ENCODE data around the gene TNFAIP3. TPM values are rescaled to one million over a fixed set of nuclear protein-coding genes. Genes with fewer than 3 reads are reported as not detected.

TNFAIP3 gene
- total and polyA plus RNA-seq, 2 of the 4 experiments (the other 2 are of a cell fraction), result 5.0 to 14.2 TPM

- no peaks in the 10 kb centered on the region for H3K9me3 ChIP-seq (ENCODE audit: control insufficient read depth, insufficient read depth, low read length)
- no TSS peak for BruUV-seq (replicated peaks)
- no peak for ATAC-seq (ENCODE audit: low read depth)
- dilution Hi-C loops (cut with HindIII; ENCODE audit: low sequenced_read_pairs, unreplicated experiment) (no loop called here), in situ Hi-C loops (cut with MboI; ENCODE audit: low sequenced_read_pairs) (loop anchor here (5.0 kb wide), 1 partner anchor 68 kb away; no protein-coding TSS in a partner anchor), intact Hi-C loops (cut with micrococcal nuclease) (loop anchor here (5.0 kb wide), 1 partner anchor 147 kb away; no protein-coding TSS in a partner anchor)
- 98% methylated on average over 5 of the region's 11 CpGs; no CpG with 5 or more reads in 1 of the 2 experiments for WGBS, 2 experiments (ENCODE audit: extremely low coverage in 2 of 2, insufficient read length in 1 of 2)
- H4K5ac ChIP-seq (ENCODE audit: low read depth, low read length), result no peak overlapping the region
- CTCF ChIA-PET, result interaction anchor here (0.5 to 1.5 kb wide), 3 partner anchors 25 to 170 kb away, joined by 3 to 4 read pairs (median 3); no protein-coding TSS in a partner anchor
- no peak overlapping the region for H3K4me2 ChIP-seq (ENCODE audit: low read depth, low read length)
- POLR2A ChIA-PET (ENCODE audit: unreplicated experiment), result no interaction called here
- peaks cover 42% of the 10 kb centered on the region for H3K36me3 ChIP-seq (ENCODE audit: control insufficient read depth, insufficient read depth, low read length)
- H2BK20ac ChIP-seq (ENCODE audit: low read depth, low read length), result no peak overlapping the region
- no peak for DNase-seq
- H3K79me1 ChIP-seq (ENCODE audit: low read depth in 1 of 2, low read length in 2 of 2), result peaks cover 13 to 33% of the 10 kb centered on the region in 2 experiments
- H4K20me1 ChIP-seq (ENCODE audit: insufficient read depth, low read length), result no peaks in the 10 kb centered on the region
- no peak overlapping the region for H3K4me3 ChIP-seq (ENCODE audit: insufficient read depth, low read depth, low read length)
- H3K4ac ChIP-seq (ENCODE audit: low read depth, low read length), result peak overlapping the region; percentile 44; the same call in 1 of the 2 replicates
- H3K23ac ChIP-seq (ENCODE audit: low read depth, low read length), result peak overlapping the region; percentile 64; the same call in 1 of the 2 replicates
- peaks cover 4% of the 10 kb centered on the region; the same call in 1 of the 2 replicates for H3K9me1 ChIP-seq (ENCODE audit: insufficient read depth, low read length)
- H3K56ac ChIP-seq (ENCODE audit: extremely low read depth, insufficient read depth, low read length), result no peak overlapping the region
- no peak overlapping the region for H3K9ac ChIP-seq (ENCODE audit: low read depth, low read length)
- H3K27me3 ChIP-seq (ENCODE audit: control insufficient read depth, insufficient read depth, low read length), result no peaks in the 10 kb centered on the region
- H2BK120ac ChIP-seq (ENCODE audit: low read depth, low read length), result no peak overlapping the region
- no peak overlapping the region for H2AFZ ChIP-seq (replicated peaks; ENCODE audit: low read length, poor library complexity)
- H3K14ac ChIP-seq (replicated peaks; ENCODE audit: low read depth, low read length), result peak overlapping the region; percentile 50
- peak overlapping the region; percentile 10 to 25; a peak in 2 of 4 replicates for H4K8ac ChIP-seq (ENCODE audit: low read depth in 2 of 2, low read length in 2 of 2)
- H3K18ac ChIP-seq (ENCODE audit: low read depth, low read length), result no peak overlapping the region
- peaks cover 11% of the 10 kb centered on the region for H3K4me1 ChIP-seq (ENCODE audit: control insufficient read depth, insufficient read depth, low read length)
- peak overlapping the region; percentile 61 for H2AK5ac ChIP-seq (ENCODE audit: low read depth, low read length)
- 0 out of 3 replicates have a peak overlapping the region, but pooled peaks have one; percentile 15 for H2BK15ac ChIP-seq (ENCODE audit: low read depth, low read length)
- no peak overlapping the region for H3K27ac ChIP-seq (ENCODE audit: insufficient read depth, low read length)
- H4K91ac ChIP-seq (ENCODE audit: insufficient read depth, low read depth, low read length), result peak overlapping the region; percentile 21; the same call in 1 of the 2 replicates
- H2BK5ac ChIP-seq (ENCODE audit: low read depth, low read length, poor library complexity, severe bottlenecking), result no peak overlapping the region
- H2AK9ac ChIP-seq (replicated peaks; ENCODE audit: low read depth, low read length, poor library complexity), result no peak overlapping the region
- TF ChIP-seq MAFK (IDR thresholded peaks at IDR 0.05; ENCODE audit: low read depth, low read length), result no peak
- no peak for TF ChIP-seq BHLHE40 (IDR thresholded peaks at IDR 0.05; ENCODE audit: low read depth, low read length)
- no peak for TF ChIP-seq NFE2L2 (IDR thresholded peaks at IDR 0.05; ENCODE audit: low read depth, low read length)
- TF ChIP-seq, protein P1, sequence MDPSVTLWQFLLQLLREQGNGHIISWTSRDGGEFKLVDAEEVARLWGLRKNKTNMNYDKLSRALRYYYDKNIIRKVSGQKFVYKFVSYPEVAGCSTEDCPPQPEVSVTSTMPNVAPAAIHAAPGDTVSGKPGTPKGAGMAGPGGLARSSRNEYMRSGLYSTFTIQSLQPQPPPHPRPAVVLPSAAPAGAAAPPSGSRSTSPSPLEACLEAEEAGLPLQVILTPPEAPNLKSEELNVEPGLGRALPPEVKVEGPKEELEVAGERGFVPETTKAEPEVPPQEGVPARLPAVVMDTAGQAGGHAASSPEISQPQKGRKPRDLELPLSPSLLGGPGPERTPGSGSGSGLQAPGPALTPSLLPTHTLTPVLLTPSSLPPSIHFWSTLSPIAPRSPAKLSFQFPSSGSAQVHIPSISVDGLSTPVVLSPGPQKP (IDR thresholded peaks at IDR 0.05; ENCODE audit: borderline replicate concordance, low read depth, low read length), result no peak
- TF ChIP-seq MXI1 (IDR thresholded peaks at IDR 0.05; ENCODE audit: borderline replicate concordance, low read depth, low read length), result no peak
- TF ChIP-seq USF2 (IDR thresholded peaks at IDR 0.05; ENCODE audit: low read depth, low read length), result no peak
- TF ChIP-seq MAZ (IDR thresholded peaks at IDR 0.05; ENCODE audit: borderline replicate concordance, low read depth, low read length), result no peak
- no peak for TF ChIP-seq RAD21 (IDR thresholded peaks at IDR 0.05; ENCODE audit: low read length)
- TF ChIP-seq CHD1 (IDR thresholded peaks at IDR 0.05; ENCODE audit: low read depth, low read length), result no peak
- TF ChIP-seq, protein P2, sequence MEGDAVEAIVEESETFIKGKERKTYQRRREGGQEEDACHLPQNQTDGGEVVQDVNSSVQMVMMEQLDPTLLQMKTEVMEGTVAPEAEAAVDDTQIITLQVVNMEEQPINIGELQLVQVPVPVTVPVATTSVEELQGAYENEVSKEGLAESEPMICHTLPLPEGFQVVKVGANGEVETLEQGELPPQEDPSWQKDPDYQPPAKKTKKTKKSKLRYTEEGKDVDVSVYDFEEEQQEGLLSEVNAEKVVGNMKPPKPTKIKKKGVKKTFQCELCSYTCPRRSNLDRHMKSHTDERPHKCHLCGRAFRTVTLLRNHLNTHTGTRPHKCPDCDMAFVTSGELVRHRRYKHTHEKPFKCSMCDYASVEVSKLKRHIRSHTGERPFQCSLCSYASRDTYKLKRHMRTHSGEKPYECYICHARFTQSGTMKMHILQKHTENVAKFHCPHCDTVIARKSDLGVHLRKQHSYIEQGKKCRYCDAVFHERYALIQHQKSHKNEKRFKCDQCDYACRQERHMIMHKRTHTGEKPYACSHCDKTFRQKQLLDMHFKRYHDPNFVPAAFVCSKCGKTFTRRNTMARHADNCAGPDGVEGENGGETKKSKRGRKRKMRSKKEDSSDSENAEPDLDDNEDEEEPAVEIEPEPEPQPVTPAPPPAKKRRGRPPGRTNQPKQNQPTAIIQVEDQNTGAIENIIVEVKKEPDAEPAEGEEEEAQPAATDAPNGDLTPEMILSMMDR (conservative IDR thresholded peaks at IDR 0.05; ENCODE audit: low read depth, low read length), result no peak
- no peak for TF ChIP-seq FOS (IDR thresholded peaks at IDR 0.05; ENCODE audit: low read depth, low read length)
- no peak for TF ChIP-seq RCOR1 (IDR thresholded peaks at IDR 0.05; ENCODE audit: insufficient replicate concordance, low read length)
- TF ChIP-seq CEBPB (IDR thresholded peaks at IDR 0.05; ENCODE audit: low read depth, low read length), result no peak
- no peak for TF ChIP-seq POLR2A (IDR thresholded peaks at IDR 0.05; ENCODE audit: low read depth, low read length)
Measured at GRCh38 chr6:137874204-137875057, 7.4 kb downstream of the TNFAIP3 start.
